Suprapubic skin (tissue), 4 donors: ENCODE results near the gene DBN1. TPM values are rescaled to one million over a fixed set of nuclear protein-coding genes. Genes with fewer than 3 reads are reported as not detected.

ENCODE experiments used
- DNase-seq, 2 donors: peaks; one replicate each; pipeline ENCODE4 v3.0.0-alpha.2; 2019; ENCODE audit warnings: low spot score in 2 of 2
- H3K27ac ChIP-seq: fragments of 200-600 bp; sonication (generic); one replicate; pipeline ENCODE4 v1.5.1; 2019
- H3K27me3 ChIP-seq: fragments of 200-600 bp; sonication (generic); one replicate; pipeline ENCODE4 v1.5.1; 2019
- H3K36me3 ChIP-seq: fragments of 200-600 bp; sonication (generic); one replicate; pipeline ENCODE4 v1.5.1; 2019
- H3K4me1 ChIP-seq: fragments of 200-600 bp; sonication (generic); one replicate; pipeline ENCODE4 v1.5.1; 2019
- H3K4me3 ChIP-seq: fragments of 200-600 bp; sonication (generic); one replicate; pipeline ENCODE4 v1.5.1; 2019; ENCODE audit warnings: mild to moderate bottlenecking
- H3K9me3 ChIP-seq: fragments of 200-600 bp; sonication (generic); one replicate; pipeline ENCODE4 v1.5.1; 2019
- EP300 ChIP-seq: sonication (generic); formaldehyde crosslinking; IDR thresholded peaks from one replicate; pipeline ENCODE4 v1.6.1; 2017; ENCODE audit warnings: antibody characterized with exemption
- POLR2A ChIP-seq, 2 donors: fragments of 450-650 bp; IDR thresholded peaks; one replicate each; pipeline ENCODE4 v1.6.1; 2017; ENCODE audit warnings: antibody characterized with exemption in 2 of 2, mild to moderate bottlenecking in 2 of 2, moderate library complexity in 2 of 2
- POLR2AphosphoS5 ChIP-seq, 3 donors: sonication (generic); formaldehyde crosslinking; IDR thresholded peaks; one replicate each; pipeline ENCODE4 v1.6.1; 2017; ENCODE audit warnings: antibody characterized with exemption in 3 of 3
- WGBS: methylation state at CpG from one replicate; pipeline ENCODE4 v1.1.5; 2018; 5-methylcytosine and 5-hydroxymethylcytosine counted together
- total RNA-seq, 4 donors: library from RNA; depleted of rRNA; stranded (reverse); fragments of >200 nt; gene quantifications; one replicate each; pipeline ENCODE4 v1.1.0, GENCODE V29; 2016
- TF ChIP-seq, protein P1 (sequence below), 2 donors: fragments of 200-600 bp in 1 of 2; fragments of 450-650 bp in 1 of 2; sonication (generic) in 1 of 2; IDR thresholded peaks; one replicate each; pipeline ENCODE4 v1.5.1; 2016 to 2019; ENCODE audit warnings: antibody characterized with exemption in 2 of 2, mild to moderate bottlenecking in 1 of 2, moderate library complexity in 1 of 2

Gene DBN1
- total RNA-seq, 4 donors from 2014 or later: 13.1 to 43.4 (median 25.3) TPM

GRCh38 chr5:177470759-177471536 is 2.5 kb downstream of the DBN1 start:
- Histone ChIP-seq H3K4me1 (peaks cover 57% of the 10 kb centered on the region), H3K36me3 (peaks cover 22% of the 10 kb centered on the region), H3K27ac (peak overlapping the region; percentile 56), H3K27me3 (no peaks in the 10 kb centered on the region), H3K9me3 (no peaks in the 10 kb centered on the region), H3K4me3 (peak overlapping the region; percentile 85)
- no peak for DNase-seq
- WGBS: 85% methylated on average over 9 of the region's 10 CpGs
- TF ChIP-seq, protein P1, sequence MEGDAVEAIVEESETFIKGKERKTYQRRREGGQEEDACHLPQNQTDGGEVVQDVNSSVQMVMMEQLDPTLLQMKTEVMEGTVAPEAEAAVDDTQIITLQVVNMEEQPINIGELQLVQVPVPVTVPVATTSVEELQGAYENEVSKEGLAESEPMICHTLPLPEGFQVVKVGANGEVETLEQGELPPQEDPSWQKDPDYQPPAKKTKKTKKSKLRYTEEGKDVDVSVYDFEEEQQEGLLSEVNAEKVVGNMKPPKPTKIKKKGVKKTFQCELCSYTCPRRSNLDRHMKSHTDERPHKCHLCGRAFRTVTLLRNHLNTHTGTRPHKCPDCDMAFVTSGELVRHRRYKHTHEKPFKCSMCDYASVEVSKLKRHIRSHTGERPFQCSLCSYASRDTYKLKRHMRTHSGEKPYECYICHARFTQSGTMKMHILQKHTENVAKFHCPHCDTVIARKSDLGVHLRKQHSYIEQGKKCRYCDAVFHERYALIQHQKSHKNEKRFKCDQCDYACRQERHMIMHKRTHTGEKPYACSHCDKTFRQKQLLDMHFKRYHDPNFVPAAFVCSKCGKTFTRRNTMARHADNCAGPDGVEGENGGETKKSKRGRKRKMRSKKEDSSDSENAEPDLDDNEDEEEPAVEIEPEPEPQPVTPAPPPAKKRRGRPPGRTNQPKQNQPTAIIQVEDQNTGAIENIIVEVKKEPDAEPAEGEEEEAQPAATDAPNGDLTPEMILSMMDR (IDR thresholded peaks at IDR 0.05): no peak
- TF ChIP-seq EP300 (no peak), POLR2AphosphoS5 (IDR thresholded peaks at IDR 0.05) (no peak), POLR2A (IDR thresholded peaks at IDR 0.05) (no peak)

- Histone ChIP-seq H3K4me3 (no peak overlapping the region), H3K27ac (peak overlapping the region; percentile 64), H3K4me1 (peaks cover 56% of the 10 kb centered on the region), H3K27me3 (no peaks in the 10 kb centered on the region), H3K36me3 (peaks cover 30% of the 10 kb centered on the region), H3K9me3 (no peaks in the 10 kb centered on the region)
- WGBS: 63% methylated on average over 8 of the region's 8 CpGs
- DNase-seq: no peak
- TF ChIP-seq, protein P1 (IDR thresholded peaks at IDR 0.05): no peak
- TF ChIP-seq EP300 (no peak), POLR2A (IDR thresholded peaks at IDR 0.05) (no peak), POLR2AphosphoS5 (IDR thresholded peaks at IDR 0.05) (no peak)
These were observed 3.5 kb downstream of the DBN1 start for GRCh38 chr5:177469750-177470525.

DNA sequence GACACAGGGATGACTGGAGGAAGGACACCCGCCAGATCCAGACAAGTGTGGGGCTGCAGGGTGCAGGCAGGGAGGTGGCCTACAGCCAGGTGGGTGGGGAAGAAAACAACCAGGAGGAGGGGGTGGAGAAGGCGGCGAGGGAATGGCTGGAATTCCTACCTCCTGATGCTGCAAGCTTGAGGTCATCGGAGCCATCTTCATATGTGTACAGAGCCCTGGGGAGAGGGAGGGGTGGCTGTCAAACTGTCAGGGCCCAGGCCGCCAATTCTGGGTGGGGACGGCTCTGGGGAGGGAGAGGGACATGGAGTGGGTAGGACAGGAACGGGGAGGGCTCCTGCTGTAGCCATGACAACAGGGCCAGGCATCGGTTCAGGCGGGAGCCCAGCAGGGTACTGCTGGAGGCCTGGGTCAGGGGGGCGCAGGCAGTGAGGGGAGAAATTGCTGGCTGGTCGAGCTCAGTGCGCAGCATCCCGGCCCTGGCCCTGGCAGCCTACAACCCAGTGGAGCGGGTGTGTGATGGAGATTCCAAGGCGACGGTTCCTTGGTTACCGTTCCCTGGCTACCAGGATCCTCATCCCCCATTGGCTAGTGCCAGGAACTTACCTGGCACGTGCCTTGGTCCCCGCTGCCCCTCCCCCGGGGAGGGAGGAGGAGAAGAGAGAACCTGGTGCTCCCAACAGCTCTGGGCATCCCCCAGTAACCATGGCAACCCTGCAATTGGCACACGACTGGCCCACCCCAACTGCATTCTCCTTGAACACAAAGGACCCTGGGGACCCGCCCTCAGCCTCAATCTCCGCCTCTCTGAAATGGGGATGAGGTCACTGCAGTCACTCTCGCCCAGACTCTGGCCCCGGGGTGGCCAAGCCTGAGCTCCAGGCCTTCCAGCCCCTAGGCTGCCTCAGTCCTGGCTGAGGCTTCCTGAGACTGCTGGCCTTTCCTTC is 4.5 kb downstream of the DBN1 start:
- Histone ChIP-seq H3K4me1 (peaks cover 52% of the 10 kb centered on the region), H3K27ac (peak overlapping the region; percentile 64), H3K27me3 (no peaks in the 10 kb centered on the region), H3K4me3 (no peak overlapping the region), H3K9me3 (no peaks in the 10 kb centered on the region), H3K36me3 (peaks cover 30% of the 10 kb centered on the region)
- DNase-seq: no peak
- TF ChIP-seq EP300 (no peak), POLR2AphosphoS5 (IDR thresholded peaks at IDR 0.05) (no peak), POLR2A (IDR thresholded peaks at IDR 0.05) (no peak)
- TF ChIP-seq, protein P1 (IDR thresholded peaks at IDR 0.05): no peak
- 49% methylated on average over 18 of the region's 25 CpGs for WGBS

DNA sequence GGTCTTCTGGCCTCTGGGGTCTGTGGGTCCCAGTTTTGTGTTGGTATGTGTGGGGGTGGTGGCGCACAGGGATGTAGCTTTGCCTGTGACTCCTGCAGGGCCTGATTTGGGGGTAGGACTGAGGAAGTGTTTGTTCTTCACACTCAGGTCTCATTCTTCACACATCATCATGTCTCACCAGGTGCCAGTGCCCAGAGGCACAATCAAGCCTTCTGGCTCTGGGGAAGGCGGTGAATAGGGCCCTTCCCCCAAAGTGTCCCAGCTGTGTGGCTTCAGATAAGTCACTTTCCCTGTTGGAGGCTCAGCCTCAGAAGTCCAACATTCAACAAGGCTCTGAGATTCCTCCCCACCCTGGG is 5.1 kb downstream of the DBN1 start:
- H3K4me3 ChIP-seq: no peak overlapping the region
- TF ChIP-seq POLR2A (IDR thresholded peaks at IDR 0.05): no peak
- TF ChIP-seq, protein P1 (IDR thresholded peaks at IDR 0.05): no peak
- no peak for TF ChIP-seq EP300
- TF ChIP-seq POLR2AphosphoS5 (IDR thresholded peaks at IDR 0.05): no peak
- no peak overlapping the region for H3K27ac ChIP-seq
- peaks cover 30% of the 10 kb centered on the region for H3K36me3 ChIP-seq
- WGBS: 90% methylated on average over 2 of the region's 2 CpGs
- H3K9me3 ChIP-seq: no peaks in the 10 kb centered on the region
- peaks cover 48% of the 10 kb centered on the region for H3K4me1 ChIP-seq
- H3K27me3 ChIP-seq: no peaks in the 10 kb centered on the region
- DNase-seq: no peak
